ENCODE results near the gene UBASH3A.

Gene UBASH3A

DNA sequence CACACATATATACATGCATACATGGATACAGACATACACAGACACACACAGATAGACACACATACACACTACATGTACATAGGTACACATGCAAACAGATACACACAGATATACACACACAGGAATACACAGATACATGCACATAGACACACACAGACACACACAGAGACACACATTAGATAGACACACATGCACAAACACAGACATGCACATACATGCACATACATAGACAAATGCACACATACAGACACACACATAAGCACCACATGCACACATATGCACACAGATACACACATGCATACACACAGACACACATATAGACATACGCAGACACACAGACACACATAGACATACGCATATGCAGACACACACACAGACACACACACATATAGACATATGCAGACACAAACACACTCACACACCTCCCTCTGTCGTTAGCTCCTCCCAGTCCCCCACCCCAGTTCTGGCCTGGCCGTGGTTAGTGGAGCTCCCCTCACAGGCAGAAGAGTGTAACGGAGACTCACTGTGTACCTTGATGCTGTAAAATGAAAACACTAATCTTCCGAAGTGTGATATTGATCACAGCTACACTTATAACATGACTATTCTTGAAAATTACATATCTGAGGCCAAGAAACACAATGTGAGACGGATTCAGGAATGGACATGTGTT, 7.6 kb downstream of the UBASH3A start:
- no peak for DNase-seq (ENCODE audit: low read depth, low spot score)

DNA sequence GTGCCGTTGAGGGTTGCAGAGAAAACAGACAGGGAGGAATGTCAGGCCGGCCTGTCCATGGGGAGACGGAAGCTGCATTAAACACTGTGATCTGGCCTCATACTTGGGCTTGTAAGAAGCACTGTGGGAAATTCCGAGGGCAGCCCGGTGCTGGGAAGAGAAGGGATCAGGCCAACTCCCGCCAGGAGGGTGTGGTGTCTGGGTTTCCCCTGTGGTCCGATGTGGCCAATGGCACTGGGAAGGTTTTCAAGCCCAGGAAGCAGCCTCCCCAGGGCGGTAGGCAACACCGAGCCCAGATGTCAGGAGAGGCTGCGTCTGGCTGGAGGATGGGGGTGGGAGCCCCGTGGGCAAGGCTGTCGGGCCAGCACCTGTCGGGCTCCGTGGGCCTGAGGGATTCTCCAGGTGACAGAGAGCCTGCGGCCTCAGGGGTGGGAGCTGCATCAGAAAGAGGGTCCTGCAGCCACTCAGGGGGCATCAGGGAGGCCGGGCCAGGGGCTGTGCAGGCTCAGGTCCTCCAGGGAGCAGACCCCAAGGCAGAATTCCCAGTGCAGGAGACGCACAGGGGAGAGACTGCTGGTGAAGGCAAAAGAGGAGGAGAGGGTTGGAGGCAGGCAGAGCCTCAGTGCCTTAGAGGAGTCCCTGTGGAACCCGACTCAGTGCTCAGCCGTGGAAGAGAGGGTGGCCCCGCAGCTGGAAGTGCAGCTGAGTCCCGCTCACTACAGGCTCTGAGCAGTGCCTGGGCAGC, 8.4 kb downstream of the UBASH3A start:
- DNase-seq (ENCODE audit: low read depth, low spot score), result no peak

DNA sequence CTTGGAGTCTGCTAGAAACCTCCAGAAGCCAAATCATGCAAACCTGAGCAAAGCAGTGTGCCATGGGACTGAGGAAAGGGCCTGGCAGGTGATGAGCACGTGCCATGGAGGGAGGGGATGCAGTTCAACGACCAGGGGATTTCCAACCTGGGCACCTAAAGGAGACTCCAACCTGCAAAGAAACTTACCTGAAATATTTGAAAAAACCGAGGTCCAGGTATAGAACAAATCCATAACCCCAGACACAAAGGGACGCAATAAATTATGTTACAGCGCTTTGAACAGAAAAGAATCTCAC, 8.9 kb downstream of the UBASH3A start:
- DNase-seq (ENCODE audit: low read depth, low spot score), result no peak

DNA sequence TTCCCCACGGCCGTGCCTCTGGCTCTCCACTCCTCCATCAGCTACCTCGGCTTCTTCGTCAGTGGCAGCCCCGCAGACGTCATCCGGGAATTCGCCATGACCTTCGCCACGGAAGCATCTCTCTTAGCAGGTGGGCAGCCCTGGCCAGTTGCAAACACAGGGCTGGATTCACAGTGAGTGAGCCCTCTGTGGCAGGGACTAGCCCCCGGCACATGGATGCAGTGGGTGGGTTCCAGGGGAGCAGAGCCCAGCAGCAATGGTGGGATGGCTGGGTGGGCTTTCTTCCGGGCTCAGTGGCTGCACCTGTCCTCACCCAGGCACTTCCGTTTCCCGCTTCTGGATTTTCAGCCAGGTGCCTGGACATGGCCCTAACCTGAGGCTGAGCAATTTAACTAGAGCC, 9.4 kb downstream of the UBASH3A start:
- DNase-seq (ENCODE audit: low read depth, low spot score), result no peak

DNA sequence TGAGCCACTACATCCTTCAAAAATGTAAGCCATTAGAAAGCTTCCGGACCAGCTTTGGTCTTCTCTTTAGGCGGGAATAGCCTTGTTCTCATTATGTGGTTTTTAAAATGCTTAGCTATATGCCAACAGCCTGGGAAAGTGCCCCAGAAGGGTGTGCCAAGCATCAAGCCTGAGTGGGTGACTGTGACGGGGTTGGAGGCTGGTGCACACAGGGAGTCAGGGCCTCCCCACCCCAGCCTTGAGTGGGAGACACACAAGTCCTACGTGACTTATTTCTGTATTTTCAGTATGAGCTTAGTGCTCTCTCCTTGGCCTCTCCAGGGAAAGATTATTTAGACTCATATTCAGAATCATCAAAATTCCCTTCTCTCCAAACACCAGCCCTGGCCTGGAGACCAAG, 9.8 kb downstream of the UBASH3A start:
- no peak for DNase-seq (ENCODE audit: low read depth, low spot score)

DNA sequence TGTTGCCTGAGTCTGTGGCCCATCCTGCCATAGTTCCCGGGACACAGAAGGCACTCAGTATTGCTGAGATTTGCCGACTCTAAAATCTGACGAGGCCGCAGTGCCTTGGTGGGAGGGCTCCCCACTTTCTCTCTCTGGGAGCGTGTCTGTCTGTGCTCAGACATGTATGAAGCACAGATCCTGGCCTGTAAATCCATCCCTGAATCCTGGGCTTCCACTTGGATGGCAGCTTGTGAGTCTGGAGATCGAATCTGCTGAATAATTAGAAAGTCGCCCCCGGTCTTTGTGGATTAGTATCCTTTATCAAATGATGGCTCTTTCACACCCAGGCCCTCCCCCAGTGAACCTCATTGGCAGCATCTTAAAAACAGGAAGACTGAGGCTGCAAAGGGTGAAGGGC, 10.4 kb downstream of the UBASH3A start:
- DNase-seq (ENCODE audit: low read depth, low spot score), result no peak

DNA sequence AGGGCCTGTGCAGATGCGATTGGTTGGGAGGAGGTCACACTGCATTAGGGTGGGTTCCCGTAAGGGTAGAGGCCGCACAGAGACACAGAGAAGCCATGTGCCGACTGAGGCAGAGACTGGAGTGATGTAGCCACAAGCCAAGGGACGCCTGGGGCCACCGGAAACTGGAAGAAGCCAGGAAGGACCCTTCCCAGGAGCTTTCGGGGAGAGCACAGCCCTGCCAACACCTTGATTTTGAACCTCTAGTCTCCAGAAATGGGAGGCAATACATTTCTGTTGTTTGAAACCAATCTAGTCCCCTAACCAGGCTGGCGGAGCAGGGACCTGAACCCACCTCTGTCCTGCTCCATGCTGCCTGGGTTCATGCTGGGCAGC, 10.8 kb downstream of the UBASH3A start:
- no peak for DNase-seq (ENCODE audit: low read depth, low spot score)

DNA sequence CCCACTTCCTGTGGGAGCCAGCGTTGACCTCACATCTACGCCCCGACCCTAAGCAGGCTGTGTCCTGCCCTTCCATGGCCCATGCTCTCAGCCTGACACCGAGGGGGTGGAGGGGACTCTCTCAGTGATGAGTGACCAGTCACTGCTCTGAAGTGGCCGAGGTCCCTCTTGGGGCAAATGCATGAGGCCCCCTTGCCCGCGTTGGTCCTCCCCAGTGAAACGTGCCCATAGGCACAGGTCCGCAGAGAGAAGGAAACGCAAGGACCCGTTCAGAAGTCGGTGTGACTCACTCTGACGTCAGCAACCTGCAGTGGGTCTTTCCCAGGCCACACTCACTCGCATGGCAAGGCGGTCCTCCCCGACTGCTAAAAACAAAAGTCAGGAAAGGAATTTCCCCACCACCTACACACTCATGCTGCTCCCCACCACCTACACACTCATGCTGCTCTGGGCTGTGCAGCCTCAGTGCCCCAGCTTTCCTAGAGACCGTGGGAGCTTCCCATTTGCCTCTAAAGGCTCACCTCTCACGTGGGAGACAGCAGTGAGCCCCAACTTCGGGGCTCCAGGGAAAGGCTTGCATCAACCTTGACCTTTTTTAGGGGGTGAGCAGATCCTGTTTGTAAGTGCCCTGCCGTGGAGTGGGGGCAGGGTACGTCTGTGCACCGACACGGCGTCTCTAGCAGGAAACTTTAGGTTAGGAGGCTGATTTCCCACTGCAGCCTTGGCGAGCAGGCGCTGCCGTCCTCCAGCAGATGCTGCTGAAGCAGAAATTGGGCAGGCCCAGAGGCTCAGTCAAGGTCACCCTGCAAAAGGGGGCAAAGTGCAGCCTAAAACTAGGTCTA, 11.4 kb downstream of the UBASH3A start:
- DNase-seq (ENCODE audit: low read depth, low spot score), result peak; percentile 82

DNA sequence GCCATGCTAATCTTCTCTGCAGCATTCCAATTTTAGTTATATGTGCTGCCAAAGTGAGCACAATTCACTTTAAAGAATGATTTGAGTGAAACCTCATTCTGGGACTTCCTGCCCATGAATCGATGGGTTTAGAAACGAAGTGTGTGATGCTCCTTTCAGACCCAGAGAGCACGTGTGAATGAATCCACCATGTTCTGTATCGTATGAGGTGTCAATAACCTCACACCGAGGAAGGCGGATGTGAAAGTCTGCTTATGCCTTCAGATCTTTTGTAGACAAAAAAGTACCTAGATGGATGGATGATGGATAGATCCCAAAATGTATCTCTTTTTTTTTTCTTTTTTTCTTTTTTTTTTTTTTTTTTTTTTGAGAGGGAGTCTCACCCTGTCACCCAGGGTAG, 13.8 kb downstream of the UBASH3A start:
- DNase-seq (ENCODE audit: low read depth, low spot score), result no peak

DNA sequence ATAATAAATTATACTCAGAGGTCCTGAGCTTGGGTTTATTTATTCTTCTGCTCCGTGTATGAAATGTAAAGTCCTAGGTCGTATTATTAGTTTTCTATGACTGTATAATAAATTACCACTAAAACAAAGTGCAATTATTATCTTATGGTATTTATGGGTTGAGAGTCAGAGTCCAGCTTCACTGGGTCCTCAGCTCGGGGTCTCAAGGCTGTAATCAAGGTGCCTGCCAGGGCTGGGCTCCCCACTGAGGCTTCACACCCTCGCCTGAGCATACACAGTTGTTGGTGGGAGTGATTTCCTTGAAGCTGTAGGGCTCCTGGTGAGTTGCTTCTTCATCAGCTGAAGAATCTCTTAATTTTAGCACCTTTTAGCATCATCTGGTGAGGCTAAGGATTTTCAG, 15.2 kb downstream of the UBASH3A start:
- no peak for DNase-seq (ENCODE audit: low read depth, low spot score)

DNA sequence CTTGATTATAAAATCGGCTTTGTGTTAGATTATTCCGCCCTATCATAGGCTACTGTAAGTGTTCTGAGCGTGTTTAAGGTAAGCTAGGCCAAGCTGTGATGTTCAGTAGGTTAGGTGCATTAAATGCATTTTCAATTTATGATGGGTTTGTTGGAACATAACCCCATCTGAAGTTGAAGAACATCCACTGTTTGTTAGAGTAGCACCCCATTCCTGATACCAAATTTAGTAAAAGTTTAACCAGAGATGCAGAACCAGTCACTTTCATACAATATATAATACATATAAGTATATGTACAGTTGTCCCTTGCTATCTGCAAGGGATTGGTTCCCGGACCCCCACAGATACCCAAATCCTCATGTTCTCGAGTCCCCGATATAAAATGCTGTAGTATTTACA, 16.1 kb downstream of the UBASH3A start:
- no peak for DNase-seq (ENCODE audit: low read depth, low spot score)

DNA sequence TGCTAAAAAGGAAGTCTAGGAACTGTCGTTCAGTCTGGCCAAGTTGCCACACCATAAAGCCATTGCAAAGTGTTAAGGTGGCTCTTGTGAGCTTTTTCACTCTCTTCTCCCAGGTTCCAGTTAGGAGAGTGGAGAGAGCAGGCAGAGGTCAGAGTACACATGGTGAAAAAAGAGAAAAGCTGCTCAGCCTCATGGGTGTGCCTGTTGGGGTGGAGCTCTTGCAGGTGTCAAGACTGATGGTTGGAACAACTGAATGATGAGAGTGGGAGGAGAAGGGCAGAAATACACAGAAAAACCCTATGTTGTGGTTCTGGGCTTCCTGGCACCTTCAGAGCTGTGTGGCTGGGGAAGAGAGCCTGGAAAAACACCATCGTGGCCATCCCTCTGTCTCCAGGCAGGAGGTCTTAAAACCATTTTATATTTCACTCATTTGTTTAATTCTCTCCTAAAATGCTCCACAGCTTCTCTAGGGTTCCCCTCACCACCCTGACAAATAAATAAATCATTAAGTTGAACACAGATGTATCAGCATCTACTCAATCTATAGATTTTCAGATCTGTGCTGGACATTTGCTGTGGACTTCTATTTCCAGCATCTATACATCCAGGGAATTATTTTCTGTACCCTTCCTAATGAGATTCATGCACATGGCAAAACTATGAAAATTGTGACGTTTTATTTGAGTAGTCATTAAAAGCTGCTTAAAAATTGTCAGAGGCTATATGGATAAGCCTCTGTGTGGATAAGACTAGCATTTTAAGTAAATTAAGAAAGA, 17.5 kb downstream of the UBASH3A start:
- DNase-seq (ENCODE audit: low read depth, low spot score), result no peak

DNA sequence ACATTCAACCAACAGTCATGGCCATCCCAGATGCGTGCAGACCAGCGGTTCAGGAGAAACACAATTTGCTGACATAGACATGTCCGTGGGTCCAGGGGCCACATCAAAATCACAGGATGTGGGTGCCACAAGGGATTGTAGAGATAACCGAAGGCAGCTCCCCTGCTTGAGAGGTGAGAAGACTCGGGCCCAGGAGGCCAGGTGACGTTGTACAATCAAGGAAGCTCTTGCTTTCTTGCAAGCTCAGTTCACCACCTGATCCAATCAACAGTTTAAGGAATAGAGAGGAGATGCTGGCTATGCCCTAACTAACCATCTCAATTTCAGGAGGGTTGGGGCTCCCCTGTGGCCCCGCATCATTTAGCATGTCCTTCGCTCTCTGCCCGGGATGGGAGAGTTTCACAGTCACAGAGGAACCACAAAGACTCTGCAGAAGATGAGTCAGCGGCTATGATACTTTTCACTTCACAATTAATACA, 19.5 kb downstream of the UBASH3A start:
- no peak for DNase-seq (ENCODE audit: low read depth, low spot score)

DNA sequence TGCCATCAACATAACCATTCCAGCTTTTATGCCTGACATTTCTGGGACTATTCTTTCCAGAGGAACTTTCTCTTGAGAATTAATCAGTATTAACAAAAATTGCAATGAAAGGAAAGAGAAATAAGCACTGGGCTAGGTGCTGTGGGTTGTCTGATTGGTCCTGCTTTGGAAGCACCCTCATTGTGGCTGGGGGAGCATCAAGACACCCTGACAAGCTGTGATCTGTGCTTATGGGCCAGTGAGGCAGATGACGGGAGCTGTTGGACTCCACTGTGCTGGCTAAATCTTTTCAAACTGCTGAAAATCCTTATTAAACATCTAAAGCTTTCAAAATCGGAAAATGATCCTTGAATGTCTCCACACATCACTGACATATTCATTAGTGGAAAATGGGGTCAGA, 20.0 kb downstream of the UBASH3A start:
- DNase-seq (ENCODE audit: low read depth, low spot score), result no peak

DNA sequence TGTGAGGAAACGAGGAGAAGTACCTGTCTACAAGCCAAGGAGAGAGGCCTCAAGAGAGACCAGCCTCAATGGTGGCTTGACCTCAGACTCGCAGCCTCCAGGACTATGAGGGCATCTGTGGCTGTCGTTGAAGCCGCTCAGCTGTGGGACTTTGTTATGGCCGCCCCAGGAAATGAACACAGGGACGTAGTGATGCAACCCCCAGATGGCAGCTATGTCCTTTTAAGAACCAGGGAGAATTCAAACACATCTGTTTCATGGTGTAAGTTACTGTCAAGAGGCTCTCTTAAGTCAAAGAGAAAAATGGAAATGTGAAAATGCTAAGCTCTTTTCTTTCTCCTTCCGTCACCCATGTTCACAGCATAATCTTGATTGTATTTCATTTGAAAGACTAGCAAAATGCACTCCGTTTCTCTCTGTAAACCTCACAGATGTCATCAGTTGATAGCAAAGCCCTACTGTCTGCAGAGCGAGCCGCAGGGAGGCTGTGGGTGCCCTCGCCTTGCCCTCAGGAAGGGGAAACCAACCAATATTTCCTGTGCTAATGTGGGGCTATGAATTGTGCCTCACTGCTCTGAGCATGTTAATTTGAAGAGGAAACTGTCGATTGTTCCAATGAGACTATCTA, 21.3 kb downstream of the UBASH3A start:
- DNase-seq (ENCODE audit: low read depth, low spot score), result peak; percentile 48

DNA sequence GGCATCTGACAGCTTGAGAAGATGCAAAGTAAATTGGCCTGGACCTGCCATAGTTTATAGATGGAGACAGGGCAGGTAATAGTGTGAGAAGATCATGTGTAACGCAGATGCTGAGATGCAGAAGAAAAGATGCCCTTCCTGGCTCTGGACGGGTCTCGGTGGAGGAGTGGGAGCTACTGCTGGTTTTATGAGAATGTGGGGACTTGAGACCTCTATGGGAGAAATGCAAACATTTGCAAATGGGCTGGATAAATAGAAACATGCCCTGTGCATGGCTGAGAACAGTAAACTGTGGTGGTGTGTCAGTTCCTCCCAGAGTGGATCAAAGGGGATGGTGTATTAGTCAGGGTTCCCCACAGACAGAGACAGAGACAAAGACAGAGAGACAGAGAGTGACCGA, 21.9 kb downstream of the UBASH3A start:
- DNase-seq (ENCODE audit: low read depth, low spot score), result no peak

DNA sequence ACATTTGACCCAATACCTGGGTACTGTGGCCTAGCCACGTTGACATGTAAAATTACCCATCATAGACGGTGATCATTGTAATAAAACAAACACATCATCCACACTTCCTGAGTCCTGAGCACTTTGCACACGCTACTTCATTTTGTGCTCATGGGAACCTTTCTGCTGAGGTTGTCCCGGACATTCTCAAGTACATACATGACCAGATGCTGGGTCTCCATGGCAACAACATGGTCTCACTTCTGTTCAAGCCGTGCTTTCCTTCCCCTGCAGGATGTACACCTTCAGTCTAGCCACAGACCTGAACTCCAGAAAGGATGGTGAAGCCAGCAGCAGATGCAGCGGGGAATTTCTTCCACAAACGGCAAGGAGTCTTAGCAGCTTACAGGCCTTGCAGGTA, 22.7 kb downstream of the UBASH3A start:
- DNase-seq (ENCODE audit: low read depth, low spot score), result no peak

DNA sequence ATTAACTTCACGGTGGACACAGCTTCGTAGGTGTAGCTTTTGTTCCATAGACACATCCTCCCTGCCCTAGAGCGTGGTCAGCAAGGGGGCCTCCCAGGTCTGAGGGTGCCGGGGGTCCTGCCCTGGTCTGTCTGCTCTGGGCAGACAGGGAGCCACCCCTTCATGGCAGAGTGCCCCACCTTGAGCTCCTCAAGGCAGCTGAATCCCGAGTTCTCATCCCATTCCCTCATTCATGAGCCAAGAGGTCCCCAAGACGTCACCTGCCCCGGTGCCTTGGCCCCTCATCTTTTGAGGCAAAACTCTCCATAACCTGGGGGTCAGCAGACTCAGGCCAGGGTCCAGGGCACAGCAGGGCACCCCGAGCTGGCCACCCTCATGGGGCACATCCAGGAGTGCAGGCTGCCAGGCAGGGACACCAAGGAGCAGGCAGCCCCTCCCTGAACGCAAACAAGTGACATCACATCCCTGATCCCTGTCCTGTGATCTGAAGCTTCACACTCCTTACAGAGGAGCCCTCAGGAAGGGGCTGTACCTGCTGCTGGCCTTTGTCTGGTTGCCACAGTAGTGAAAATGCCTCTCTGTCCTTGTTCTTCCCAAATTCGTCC, 23.3 kb downstream of the UBASH3A start:
- no peak for DNase-seq (ENCODE audit: low read depth, low spot score)

DNA sequence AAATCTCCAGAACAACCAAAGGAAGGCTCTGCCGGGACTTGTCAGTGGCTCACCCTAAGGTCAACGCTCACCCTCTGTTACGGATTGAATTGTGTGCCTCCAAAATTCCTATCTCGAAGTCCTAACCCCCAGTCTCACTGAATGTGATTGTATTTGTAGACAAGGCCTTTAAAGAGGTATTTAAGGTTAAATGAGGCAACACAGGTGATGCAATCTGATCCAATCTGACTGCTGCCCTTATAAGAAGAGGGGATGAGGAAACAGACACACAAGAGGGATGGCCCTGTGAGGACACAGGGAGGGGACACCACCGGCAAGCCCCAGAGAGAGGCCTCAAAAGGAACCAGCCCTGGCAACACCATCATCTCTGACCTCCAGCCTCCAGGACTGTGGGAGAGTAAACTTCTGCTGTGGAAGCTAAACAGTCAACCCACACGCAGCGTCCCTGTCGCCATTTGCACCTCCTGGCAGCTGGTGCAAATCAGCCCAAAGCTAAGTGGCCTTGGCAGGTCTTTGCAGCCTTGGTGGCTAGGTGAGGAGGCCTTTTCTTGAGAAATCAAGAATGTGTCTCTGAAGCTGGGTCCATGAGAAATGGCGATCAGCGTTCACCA, 24.2 kb downstream of the UBASH3A start:
- DNase-seq (ENCODE audit: low read depth, low spot score), result no peak

DNA sequence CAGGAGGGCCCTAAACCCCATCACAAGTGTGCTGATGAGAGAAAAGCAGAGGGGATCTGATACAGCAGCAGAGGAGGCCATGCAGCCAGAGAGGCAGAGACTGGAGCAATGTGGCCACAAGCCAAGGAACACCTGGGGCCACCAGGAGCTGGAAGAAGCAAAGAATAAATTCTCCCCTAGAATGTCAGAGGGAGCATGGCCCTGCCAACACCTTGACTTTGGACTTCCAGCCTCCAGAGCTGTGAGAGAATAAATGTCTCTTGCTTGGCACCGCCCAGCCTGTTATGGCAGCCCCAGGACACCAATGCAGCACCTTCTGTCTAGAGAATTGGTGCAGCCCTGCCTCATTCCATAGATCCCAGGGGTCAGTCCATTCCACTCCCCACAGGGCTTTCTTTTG, 25.3 kb downstream of the UBASH3A start:
- DNase-seq (ENCODE audit: low read depth, low spot score), result no peak

DNA sequence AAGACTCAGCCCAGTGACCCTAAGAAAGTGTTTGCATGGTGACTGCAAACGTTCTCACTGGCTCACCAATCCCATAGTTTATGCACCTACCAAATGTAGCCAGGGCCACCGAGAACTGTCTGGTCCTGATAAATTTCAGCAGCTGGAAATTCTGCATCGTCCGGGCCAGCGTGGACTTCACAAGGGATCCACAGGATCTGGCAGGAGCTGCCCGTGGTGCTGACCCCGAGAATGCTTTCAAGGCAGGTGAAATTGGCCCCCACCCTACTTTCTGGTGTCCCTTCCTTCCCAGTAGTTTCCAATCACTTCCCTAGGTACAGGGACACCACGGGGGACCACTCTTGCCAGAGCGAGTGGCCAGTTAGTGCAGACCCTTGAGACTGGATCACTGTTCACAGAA, 26.2 kb downstream of the UBASH3A start:
- DNase-seq (ENCODE audit: low read depth, low spot score), result no peak
